Effector memory CD4-positive, alpha-beta T cell (primary cell): Measurements from ENCODE around the gene WDR90.

ENCODE experiments used
- DNase-seq, 3 donors: peaks; one replicate each; pipeline ENCODE4 v3.0.0-alpha.2; 2020
- H3K27ac ChIP-seq: 2 replicates; pipeline ENCODE4 v1.7.0; 2013; ENCODE audit warnings: mild to moderate bottlenecking, low read length, moderate library complexity; ENCODE audit not compliant: insufficient read depth, poor library complexity, severe bottlenecking
- H3K27me3 ChIP-seq: replicated peaks from 2 replicates; pipeline ENCODE4 v1.7.0; 2013; ENCODE audit warnings: mild to moderate bottlenecking, low read length; ENCODE audit not compliant: insufficient read depth, control insufficient read depth, poor library complexity, severe bottlenecking
- H3K36me3 ChIP-seq: 2 replicates; pipeline ENCODE4 v1.7.0; 2013; ENCODE audit warnings: mild to moderate bottlenecking, low read length, moderate library complexity; ENCODE audit not compliant: control insufficient read depth, insufficient read depth
- H3K4me1 ChIP-seq: 2 replicates; pipeline ENCODE4 v1.7.0; 2013; ENCODE audit warnings: low read length, mild to moderate bottlenecking; ENCODE audit not compliant: control insufficient read depth, insufficient read depth, poor library complexity, severe bottlenecking
- H3K4me3 ChIP-seq: 2 replicates; pipeline ENCODE4 v1.7.0; 2013; ENCODE audit warnings: low read length, low read depth, mild to moderate bottlenecking; ENCODE audit not compliant: insufficient read depth, poor library complexity, severe bottlenecking
- H3K9me3 ChIP-seq: 2 replicates; pipeline ENCODE4 v1.7.0; 2013; ENCODE audit warnings: mild to moderate bottlenecking, low read length, moderate library complexity; ENCODE audit not compliant: control insufficient read depth

Gene WDR90

GRCh38 chr16:669666-670065, 20.5 kb downstream of the WDR90 start:
- Histone ChIP-seq H3K27ac (no peak overlapping the region), H3K4me3 (no peak overlapping the region), H3K4me1 (peaks cover 19% of the 10 kb centered on the region), H3K27me3 (no peaks in the 10 kb centered on the region), H3K36me3 (peaks cover 48% of the 10 kb centered on the region), H3K9me3 (no peaks in the 10 kb centered on the region)
- no peak for DNase-seq

GRCh38 chr16:670485-671352, 21.6 kb downstream of the WDR90 start:
- Histone ChIP-seq H3K27me3 (no peaks in the 10 kb centered on the region), H3K27ac (no peak overlapping the region), H3K9me3 (no peaks in the 10 kb centered on the region), H3K4me1 (peaks cover 24% of the 10 kb centered on the region), H3K4me3 (no peak overlapping the region), H3K36me3 (peaks cover 48% of the 10 kb centered on the region)
- no peak for DNase-seq

GRCh38 chr16:671353-672131, 22.4 kb downstream of the WDR90 start:
- H3K4me3 ChIP-seq = no peak overlapping the region
- no peaks in the 10 kb centered on the region for H3K27me3 ChIP-seq
- peaks cover 48% of the 10 kb centered on the region for H3K36me3 ChIP-seq
- H3K4me1 ChIP-seq = peaks cover 29% of the 10 kb centered on the region
- DNase-seq = no peak
- H3K27ac ChIP-seq = no peak overlapping the region
- no peaks in the 10 kb centered on the region for H3K9me3 ChIP-seq

GRCh38 chr16:672371-672770, 23.2 kb downstream of the WDR90 start:
- peaks cover 48% of the 10 kb centered on the region for H3K36me3 ChIP-seq
- no peaks in the 10 kb centered on the region for H3K9me3 ChIP-seq
- no peak for DNase-seq
- peaks cover 29% of the 10 kb centered on the region for H3K4me1 ChIP-seq
- H3K27ac ChIP-seq = no peak overlapping the region
- no peak overlapping the region for H3K4me3 ChIP-seq
- no peaks in the 10 kb centered on the region for H3K27me3 ChIP-seq

- Histone ChIP-seq H3K4me3 (no peak overlapping the region), H3K4me1 (peaks cover 25% of the 10 kb centered on the region), H3K27ac (no peak overlapping the region), H3K9me3 (no peaks in the 10 kb centered on the region), H3K27me3 (no peaks in the 10 kb centered on the region), H3K36me3 (peaks cover 48% of the 10 kb centered on the region)
- DNase-seq = no peak
Observed at GRCh38 chr16:672851-673250, 23.7 kb downstream of the WDR90 start.

GRCh38 chr16:673399-673991, 24.3 kb downstream of the WDR90 start:
- H3K27ac ChIP-seq = no peak overlapping the region
- H3K27me3 ChIP-seq = no peaks in the 10 kb centered on the region
- peaks cover 48% of the 10 kb centered on the region for H3K36me3 ChIP-seq
- DNase-seq = no peak
- no peak overlapping the region for H3K4me3 ChIP-seq
- no peaks in the 10 kb centered on the region for H3K9me3 ChIP-seq
- H3K4me1 ChIP-seq = peaks cover 21% of the 10 kb centered on the region

- Histone ChIP-seq H3K36me3 (peaks cover 45% of the 10 kb centered on the region), H3K27ac (no peak overlapping the region), H3K27me3 (no peaks in the 10 kb centered on the region), H3K9me3 (no peaks in the 10 kb centered on the region), H3K4me3 (no peak overlapping the region), H3K4me1 (peaks cover 24% of the 10 kb centered on the region)
- DNase-seq = no peak
Observed at GRCh38 chr16:674214-674881, 25.2 kb downstream of the WDR90 start.

GRCh38 chr16:674968-675883, 26.1 kb downstream of the WDR90 start, which contains the start of gene RHBDL1:
Gene RHBDL1 (plus strand): TSS chr16:675671. CDS start chr16:675791, 120 bp downstream.
- H3K27ac ChIP-seq = no peak within 1 kb of the TSS
- peaks cover 27% of the 10 kb centered on the region for H3K4me1 ChIP-seq
- no peak for DNase-seq

More at GRCh38 chr16:674968-675883, 26.1 kb downstream of the WDR90 start, which contains the start of gene RHBDL1:
- H3K4me3 ChIP-seq = no peak within 1 kb of the TSS
- H3K36me3 ChIP-seq = peaks cover 37% of the 10 kb centered on the region
- no peaks in the 10 kb centered on the region for H3K27me3 ChIP-seq
- no peaks in the 10 kb centered on the region for H3K9me3 ChIP-seq
